OCI-LY3 (cell line): ENCODE results near the gene BIRC6.
"Not testable (repeated sequence)": the region's sequence is repeated elsewhere in the genome, so short reads cannot be mapped to it uniquely, and the experiment has no call there.

Source experiments
- H2AFZ ChIP-seq: fragments of 200-600, 300-600 bp; shearing (Covaris generic); 2 replicates; pipeline ENCODE4 v1.6.0; 2014; ENCODE audit warnings: antibody characterized with exemption, low read depth, low read length
- H3K27ac ChIP-seq: fragments of 200-600, 300-600 bp; sonication (generic); 2 replicates; pipeline ENCODE4 v1.5.1; 2014; ENCODE audit warnings: mild to moderate bottlenecking, low read length, moderate library complexity, mixed read lengths
- H3K27me3 ChIP-seq: fragments of 200-600, 300-600 bp; sonication (generic); 2 replicates; pipeline ENCODE4 v1.6.1; 2014; ENCODE audit warnings: low read depth, low read length, mixed read lengths
- H3K36me3 ChIP-seq: fragments of 200-600, 300-600 bp; sonication (generic); replicated peaks from 2 replicates; pipeline ENCODE3; 2014; ENCODE audit warnings: low read depth, low read length, mixed read lengths
- H3K4me1 ChIP-seq: fragments of 300-600, 200-600 bp; sonication (generic); 2 replicates; pipeline ENCODE4 v1.6.1; 2014; ENCODE audit warnings: low read length, mixed read lengths
- H3K4me2 ChIP-seq: fragments of 200-600, 300-600 bp; sonication (generic); 2 replicates; pipeline ENCODE4 v1.6.1; 2014; ENCODE audit warnings: low read length, mixed read lengths
- H3K4me3 ChIP-seq: fragments of 300-600, 200-600 bp; sonication (generic); 2 replicates; pipeline ENCODE4 v1.5.1; 2014; ENCODE audit warnings: antibody characterized with exemption, mild to moderate bottlenecking, low read length, moderate library complexity
- H3K79me2 ChIP-seq: fragments of 300-600, 200-600 bp; shearing (Covaris generic); 2 replicates; pipeline ENCODE4 v1.6.1; 2014; ENCODE audit warnings: mild to moderate bottlenecking, low read length, mixed read lengths
- H3K9ac ChIP-seq: fragments of 300-600, 200-600 bp; shearing (Covaris generic); 2 replicates; pipeline ENCODE4 v1.6.0; 2014; ENCODE audit warnings: mild to moderate bottlenecking, low read length, moderate library complexity
- H3K9me3 ChIP-seq: fragments of 200-600, 300-600 bp; shearing (Covaris generic); 2 replicates; pipeline ENCODE4 v1.6.1; 2014; ENCODE audit warnings: low read length, mixed read lengths; ENCODE audit not compliant: insufficient read depth
- H4K20me1 ChIP-seq: fragments of 200-600, 300-600 bp; sonication (generic); 2 replicates; pipeline ENCODE4 v1.6.1; 2016; ENCODE audit warnings: low read length, mixed read lengths; ENCODE audit not compliant: insufficient read depth
- EZH2phosphoT487 ChIP-seq: fragments of 200-600 bp; shearing (Covaris generic); IDR thresholded peaks from 2 replicates; pipeline ENCODE4 v1.6.1; 2018; ENCODE audit warnings: antibody characterized with exemption, mixed run types, low read depth
- TF ChIP-seq, protein P1 (sequence below): fragments of 200-600, 300-600 bp; sonication (generic); IDR thresholded peaks from 2 replicates; pipeline ENCODE4 v1.5.1; 2014; ENCODE audit warnings: antibody characterized with exemption, low read length, low read depth

Gene BIRC6

DNA sequence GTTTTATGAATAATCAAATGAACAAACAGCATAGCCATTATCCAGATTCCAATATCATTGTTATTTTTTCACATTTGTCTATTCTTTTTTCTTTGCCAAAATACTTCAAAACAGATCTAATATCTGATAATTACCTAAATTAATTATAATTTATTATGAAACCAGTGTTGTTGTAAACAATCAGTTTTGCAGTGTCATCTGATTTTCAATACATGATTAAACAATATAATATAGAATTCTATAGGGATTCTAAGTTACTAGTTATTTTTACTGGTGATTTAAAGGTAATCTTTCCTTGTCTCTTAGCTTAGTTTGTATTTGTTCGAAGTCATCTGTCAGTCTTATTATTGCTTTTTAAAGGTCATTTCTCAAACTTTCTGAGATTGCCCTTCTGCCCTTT is 101.0 kb downstream of the BIRC6 start:
- Histone ChIP-seq H3K9ac (no peak overlapping the region), H3K79me2 (peaks cover 4% of the 10 kb centered on the region), H3K4me2 (no peak overlapping the region), H3K36me3 (peaks cover 12% of the 10 kb centered on the region), H3K27ac (no peak overlapping the region), H3K27me3 (no peaks in the 10 kb centered on the region), H3K4me1 (no peaks in the 10 kb centered on the region), H3K9me3 (no peaks in the 10 kb centered on the region), H4K20me1 (peaks cover 4% of the 10 kb centered on the region; the same call in 1 of the 2 replicates), H2AFZ (no peak overlapping the region), H3K4me3 (no peak overlapping the region)
- TF ChIP-seq, protein P1, sequence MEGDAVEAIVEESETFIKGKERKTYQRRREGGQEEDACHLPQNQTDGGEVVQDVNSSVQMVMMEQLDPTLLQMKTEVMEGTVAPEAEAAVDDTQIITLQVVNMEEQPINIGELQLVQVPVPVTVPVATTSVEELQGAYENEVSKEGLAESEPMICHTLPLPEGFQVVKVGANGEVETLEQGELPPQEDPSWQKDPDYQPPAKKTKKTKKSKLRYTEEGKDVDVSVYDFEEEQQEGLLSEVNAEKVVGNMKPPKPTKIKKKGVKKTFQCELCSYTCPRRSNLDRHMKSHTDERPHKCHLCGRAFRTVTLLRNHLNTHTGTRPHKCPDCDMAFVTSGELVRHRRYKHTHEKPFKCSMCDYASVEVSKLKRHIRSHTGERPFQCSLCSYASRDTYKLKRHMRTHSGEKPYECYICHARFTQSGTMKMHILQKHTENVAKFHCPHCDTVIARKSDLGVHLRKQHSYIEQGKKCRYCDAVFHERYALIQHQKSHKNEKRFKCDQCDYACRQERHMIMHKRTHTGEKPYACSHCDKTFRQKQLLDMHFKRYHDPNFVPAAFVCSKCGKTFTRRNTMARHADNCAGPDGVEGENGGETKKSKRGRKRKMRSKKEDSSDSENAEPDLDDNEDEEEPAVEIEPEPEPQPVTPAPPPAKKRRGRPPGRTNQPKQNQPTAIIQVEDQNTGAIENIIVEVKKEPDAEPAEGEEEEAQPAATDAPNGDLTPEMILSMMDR, result no peak
- TF ChIP-seq EZH2phosphoT487, result no peak

DNA sequence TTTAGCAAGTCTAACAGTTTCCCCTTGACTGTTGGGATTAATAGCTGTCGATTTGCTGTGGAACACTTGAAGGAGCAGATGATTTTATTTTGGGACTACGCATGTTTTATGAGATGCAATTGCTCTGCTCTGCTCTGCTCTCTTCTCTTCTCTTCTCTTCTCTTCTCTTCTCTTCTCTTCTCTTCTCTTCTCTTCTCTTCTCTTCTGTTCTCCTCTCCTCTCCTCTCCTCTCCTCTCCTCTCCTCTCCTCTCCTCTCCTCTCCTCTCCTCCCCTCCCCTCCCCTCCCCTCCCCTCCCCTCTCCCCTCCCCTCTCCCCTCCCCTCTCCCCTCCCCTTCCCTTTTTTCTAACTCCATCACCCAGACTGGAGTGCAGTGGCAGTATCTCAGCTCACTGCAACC is 104.0 kb downstream of the BIRC6 start:
- H3K9ac ChIP-seq, H3K79me2 ChIP-seq, H3K4me3 ChIP-seq, H2AFZ ChIP-seq, H3K27ac ChIP-seq, H3K4me2 ChIP-seq, H3K9me3 ChIP-seq, H3K27me3 ChIP-seq, H3K4me1 ChIP-seq, H4K20me1 ChIP-seq: not testable (repeated sequence)
- peaks cover 32% of the 10 kb centered on the region for H3K36me3 ChIP-seq

DNA sequence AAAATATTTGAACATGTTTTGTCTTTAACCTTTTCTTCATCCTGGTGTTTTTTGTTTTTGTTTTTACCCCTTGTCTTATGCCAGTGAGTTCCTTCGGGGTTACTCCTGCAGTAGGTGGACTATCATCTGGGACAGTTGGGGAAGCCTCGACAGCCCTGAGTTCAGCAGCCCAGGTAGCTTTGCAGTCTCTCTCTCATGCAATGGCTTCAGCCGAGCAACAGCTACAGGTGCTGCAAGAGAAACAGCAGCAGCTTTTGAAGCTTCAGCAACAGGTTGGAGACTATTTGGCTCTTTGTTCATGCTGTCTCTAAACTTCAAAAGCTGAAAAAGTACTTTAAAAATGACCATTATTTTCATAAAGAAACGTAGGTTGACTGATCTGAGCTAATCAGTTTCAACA is 106.3 kb downstream of the BIRC6 start:
- H3K36me3 ChIP-seq, result peaks cover 26% of the 10 kb centered on the region
- TF ChIP-seq, protein P1, result no peak
- TF ChIP-seq EZH2phosphoT487, result no peak

DNA sequence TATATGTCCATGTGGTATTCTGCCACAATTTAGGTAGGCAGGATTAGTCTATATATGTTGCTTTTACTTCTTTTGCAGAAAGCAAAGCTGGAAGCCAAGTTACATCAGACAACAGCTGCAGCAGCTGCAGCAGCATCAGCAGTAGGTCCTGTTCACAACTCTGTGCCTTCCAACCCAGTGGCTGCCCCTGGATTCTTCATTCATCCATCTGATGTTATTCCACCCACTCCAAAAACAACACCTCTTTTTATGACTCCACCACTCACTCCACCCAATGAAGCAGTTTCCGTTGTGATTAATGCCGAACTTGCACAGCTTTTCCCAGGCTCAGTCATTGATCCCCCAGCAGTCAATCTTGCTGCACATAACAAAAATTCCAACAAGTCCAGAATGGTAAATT is 107.6 kb downstream of the BIRC6 start:
- Histone ChIP-seq H2AFZ (no peak overlapping the region), H3K27ac (no peak overlapping the region), H3K36me3 (peaks cover 30% of the 10 kb centered on the region), H4K20me1 (no peaks in the 10 kb centered on the region), H3K27me3 (no peaks in the 10 kb centered on the region), H3K79me2 (no peaks in the 10 kb centered on the region), H3K4me3 (no peak overlapping the region), H3K9ac (no peak overlapping the region), H3K4me2 (no peak overlapping the region), H3K4me1 (no peaks in the 10 kb centered on the region), H3K9me3 (no peaks in the 10 kb centered on the region)
- no peak for TF ChIP-seq EZH2phosphoT487
- TF ChIP-seq, protein P1, result no peak

More for the DNA sequence above, 106.3 kb downstream of the BIRC6 start:
- Histone ChIP-seq H3K9ac (no peak overlapping the region), H2AFZ (no peak overlapping the region), H3K27ac (no peak overlapping the region), H3K4me1 (no peaks in the 10 kb centered on the region), H3K9me3 (no peaks in the 10 kb centered on the region), H3K4me2 (no peak overlapping the region), H4K20me1 (no peaks in the 10 kb centered on the region), H3K27me3 (no peaks in the 10 kb centered on the region), H3K4me3 (no peak overlapping the region), H3K79me2 (peaks cover 4% of the 10 kb centered on the region)

DNA sequence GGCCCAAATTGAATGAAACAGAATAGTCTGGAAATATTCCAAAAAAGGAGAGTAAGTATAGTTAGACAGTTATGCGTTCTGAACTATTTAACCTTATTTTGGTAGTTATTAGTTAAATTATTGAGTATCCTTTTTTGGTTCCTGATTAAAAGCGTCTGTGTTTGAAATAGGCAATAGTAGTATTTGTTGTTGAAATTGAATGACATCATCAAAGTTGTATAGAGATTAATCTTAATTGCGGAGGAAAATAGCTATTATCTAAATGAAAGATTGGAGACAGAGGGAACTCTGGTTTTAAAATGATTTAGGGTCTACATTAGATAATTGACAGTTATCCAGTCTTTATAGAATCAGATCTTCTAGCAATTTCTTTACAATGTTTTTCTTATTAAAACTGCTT is 115.8 kb downstream of the BIRC6 start:
- TF ChIP-seq, protein P1, result no peak
- no peak for TF ChIP-seq EZH2phosphoT487
- peaks cover 21% of the 10 kb centered on the region for H3K36me3 ChIP-seq

More for the DNA sequence above, 115.8 kb downstream of the BIRC6 start:
- H3K9ac ChIP-seq, result no peak overlapping the region
- no peaks in the 10 kb centered on the region for H3K4me1 ChIP-seq
- H3K27ac ChIP-seq, result no peak overlapping the region
- no peaks in the 10 kb centered on the region for H3K9me3 ChIP-seq
- no peak overlapping the region for H3K4me2 ChIP-seq
- H4K20me1 ChIP-seq, result no peaks in the 10 kb centered on the region
- H2AFZ ChIP-seq, result no peak overlapping the region
- no peaks in the 10 kb centered on the region for H3K79me2 ChIP-seq
- no peaks in the 10 kb centered on the region for H3K27me3 ChIP-seq
- H3K4me3 ChIP-seq, result no peak overlapping the region
